ENCODE measurements around the gene KLF7.
A peak's percentile ranks its signal among the peaks of the same experiment; 100 is the strongest.

Gene KLF7
- long read RNA-seq, full-length matches to known transcripts: 5 of 33 reads
- long read RNA-seq, partial matches to known transcripts: 1 of 33 reads
- long read RNA-seq, other reads (novel, unspliced or antisense): 27 of 33 reads

GRCh38 chr2:207165121-207166038 is at the start of gene KLF7:
KLF7 (minus strand) TSS chr2:207165948; CDS start chr2:207165568, 380 bp downstream.
- peak in 1 of 2 experiments; percentile 39 for DNase-seq (ENCODE audit: low read depth in 1 of 2, low spot score in 1 of 2)
- TF ChIP-seq POLR2AphosphoS5 (IDR thresholded peaks at IDR 0.05; ENCODE audit: low read depth) (peak; percentile 48; the same call in 1 of the 2 replicates), CTCF (IDR thresholded peaks at IDR 0.05; ENCODE audit: insufficient read depth, low read length) (no peak), SPI1 (IDR thresholded peaks at IDR 0.05; ENCODE audit: borderline replicate concordance, low read depth) (no peak), REST (IDR thresholded peaks at IDR 0.05; ENCODE audit: insufficient replicate concordance, low read depth) (peak; percentile 27), GABPA (IDR thresholded peaks at IDR 0.05; ENCODE audit: low read depth) (no peak)
- H3K27me3 ChIP-seq (ENCODE audit: insufficient read depth, poor library complexity, severe bottlenecking): no peaks in the 10 kb centered on the region
- H3K4me3 ChIP-seq (replicated peaks; ENCODE audit: insufficient read depth, low read length): peak within 1 kb of the TSS; percentile 63
- H3K27ac ChIP-seq (replicated peaks): peak within 1 kb of the TSS; percentile 98

GRCh38 chr2:207215308-207215707 is 49.6 kb upstream of the KLF7 start:
- Histone ChIP-seq H3K27ac (replicated peaks) (no peak overlapping the region), H3K4me3 (replicated peaks; ENCODE audit: insufficient read depth, low read length) (no peak overlapping the region), H3K27me3 (ENCODE audit: insufficient read depth, poor library complexity, severe bottlenecking) (no peaks in the 10 kb centered on the region)
- no peak for DNase-seq (ENCODE audit: low read depth in 1 of 2, low spot score in 1 of 2)
- no peak for TF ChIP-seq CTCF (IDR thresholded peaks at IDR 0.05; ENCODE audit: insufficient read depth, low read length)
- no peak for TF ChIP-seq REST (IDR thresholded peaks at IDR 0.05; ENCODE audit: insufficient replicate concordance, low read depth)
- TF ChIP-seq SPI1 (IDR thresholded peaks at IDR 0.05; ENCODE audit: borderline replicate concordance, low read depth): no peak
- TF ChIP-seq GABPA (IDR thresholded peaks at IDR 0.05; ENCODE audit: low read depth): no peak
- TF ChIP-seq POLR2AphosphoS5 (IDR thresholded peaks at IDR 0.05; ENCODE audit: low read depth): no peak

GRCh38 chr2:207214446-207214845 is 48.7 kb upstream of the KLF7 start:
- H3K27me3 ChIP-seq (ENCODE audit: insufficient read depth, poor library complexity, severe bottlenecking): no peaks in the 10 kb centered on the region
- H3K4me3 ChIP-seq (replicated peaks; ENCODE audit: insufficient read depth, low read length): no peak overlapping the region
- TF ChIP-seq GABPA (IDR thresholded peaks at IDR 0.05; ENCODE audit: low read depth): no peak
- TF ChIP-seq SPI1 (IDR thresholded peaks at IDR 0.05; ENCODE audit: borderline replicate concordance, low read depth): no peak
- no peak for TF ChIP-seq POLR2AphosphoS5 (IDR thresholded peaks at IDR 0.05; ENCODE audit: low read depth)
- no peak for TF ChIP-seq CTCF (IDR thresholded peaks at IDR 0.05; ENCODE audit: insufficient read depth, low read length)
- TF ChIP-seq REST (IDR thresholded peaks at IDR 0.05; ENCODE audit: insufficient replicate concordance, low read depth): no peak
- DNase-seq (ENCODE audit: low read depth in 1 of 2, low spot score in 1 of 2): no peak
- H3K27ac ChIP-seq (replicated peaks): no peak overlapping the region
